Measurements from ENCODE around the gene GCFC2. TPM values are rescaled to one million over a fixed set of nuclear protein-coding genes. Genes with fewer than 3 reads are reported as not detected.

Gene GCFC2
- total RNA-seq, 2 donors from 2014 or later = 17.1 to 22.4 TPM

GRCh38 chr2:75634945-75635344 is 75.8 kb downstream of the GCFC2 start:
- Mint-ChIP-seq H3K27me3 (peaks cover 65% of the 10 kb centered on the region), H3K36me3 (ENCODE audit: low read depth) (peaks cover 3% of the 10 kb centered on the region), H3K4me3 (no peak overlapping the region), H3K27ac (no peak overlapping the region), H3K4me1 (peaks cover 2% of the 10 kb centered on the region)
- ATAC-seq = no peak
- H3K9me3 ChIP-seq (ENCODE audit: control insufficient read depth, low read length, poor library complexity, severe bottlenecking) = no peaks in the 10 kb centered on the region
- DNase-seq = no peak

GRCh38 chr2:75633620-75634019 is 77.1 kb downstream of the GCFC2 start:
- peaks cover 63% of the 10 kb centered on the region for H3K27me3 Mint-ChIP-seq
- ATAC-seq (no peak), DNase-seq (no peak)
- no peaks in the 10 kb centered on the region for H3K9me3 ChIP-seq (ENCODE audit: control insufficient read depth, low read length, poor library complexity, severe bottlenecking)
- peaks cover 3% of the 10 kb centered on the region for H3K36me3 Mint-ChIP-seq (ENCODE audit: low read depth)
- H3K27ac Mint-ChIP-seq = no peak overlapping the region
- H3K4me3 Mint-ChIP-seq = no peak overlapping the region
- H3K4me1 Mint-ChIP-seq = peaks cover 2% of the 10 kb centered on the region

- Mint-ChIP-seq H3K36me3 (ENCODE audit: low read depth) (peaks cover 1% of the 10 kb centered on the region), H3K27me3 (peaks cover 57% of the 10 kb centered on the region), H3K4me3 (no peak overlapping the region), H3K4me1 (peaks cover 4% of the 10 kb centered on the region), H3K27ac (no peak overlapping the region)
- no peak for ATAC-seq
- DNase-seq = no peak
- no peaks in the 10 kb centered on the region for H3K9me3 ChIP-seq (ENCODE audit: control insufficient read depth, low read length, poor library complexity, severe bottlenecking)
These were observed 77.9 kb downstream of the GCFC2 start for GRCh38 chr2:75632813-75633212.

- DNase-seq = no peak
- no peaks in the 10 kb centered on the region for H3K36me3 Mint-ChIP-seq (ENCODE audit: low read depth)
- no peaks in the 10 kb centered on the region for H3K9me3 ChIP-seq (ENCODE audit: control insufficient read depth, low read length, poor library complexity, severe bottlenecking)
- peaks cover 51% of the 10 kb centered on the region for H3K27me3 Mint-ChIP-seq
- no peak for ATAC-seq
- H3K27ac Mint-ChIP-seq = no peak overlapping the region
- peaks cover 2% of the 10 kb centered on the region for H3K4me1 Mint-ChIP-seq
- H3K4me3 Mint-ChIP-seq = no peak overlapping the region
These were observed 78.5 kb downstream of the GCFC2 start for GRCh38 chr2:75632091-75632701.

- H3K9me3 ChIP-seq (ENCODE audit: control insufficient read depth, low read length, poor library complexity, severe bottlenecking) = no peaks in the 10 kb centered on the region
- DNase-seq (peak in 2 of 3 donors; percentile 21 to 31), ATAC-seq (peak; percentile 77)
- Mint-ChIP-seq H3K4me3 (no peak overlapping the region), H3K27me3 (peaks cover 57% of the 10 kb centered on the region), H3K36me3 (ENCODE audit: low read depth) (peaks cover 3% of the 10 kb centered on the region), H3K4me1 (peaks cover 2% of the 10 kb centered on the region), H3K27ac (no peak overlapping the region)
These were observed 82.7 kb downstream of the GCFC2 start for GRCh38 chr2:75627902-75628504.

- no peaks in the 10 kb centered on the region for H3K9me3 ChIP-seq (ENCODE audit: control insufficient read depth, low read length, poor library complexity, severe bottlenecking)
- Mint-ChIP-seq H3K27ac (no peak overlapping the region), H3K4me3 (no peak overlapping the region), H3K36me3 (ENCODE audit: low read depth) (peaks cover 7% of the 10 kb centered on the region), H3K27me3 (peaks cover 59% of the 10 kb centered on the region), H3K4me1 (peaks cover 2% of the 10 kb centered on the region)
- DNase-seq (no peak), ATAC-seq (no peak)
These were observed 87.8 kb downstream of the GCFC2 start for GRCh38 chr2:75622929-75623328.

GRCh38 chr2:75622500-75622899 is 88.2 kb downstream of the GCFC2 start:
- DNase-seq (no peak), ATAC-seq (no peak)
- Mint-ChIP-seq H3K4me1 (peaks cover 2% of the 10 kb centered on the region), H3K27ac (no peak overlapping the region), H3K27me3 (peaks cover 63% of the 10 kb centered on the region), H3K36me3 (ENCODE audit: low read depth) (peaks cover 10% of the 10 kb centered on the region), H3K4me3 (no peak overlapping the region)
- H3K9me3 ChIP-seq (ENCODE audit: control insufficient read depth, low read length, poor library complexity, severe bottlenecking) = no peaks in the 10 kb centered on the region

- no peak overlapping the region for H3K4me3 Mint-ChIP-seq
- no peak for DNase-seq
- H3K27me3 Mint-ChIP-seq = peaks cover 63% of the 10 kb centered on the region
- no peaks in the 10 kb centered on the region for H3K9me3 ChIP-seq (ENCODE audit: control insufficient read depth, low read length, poor library complexity, severe bottlenecking)
- ATAC-seq = no peak
- H3K4me1 Mint-ChIP-seq = peaks cover 2% of the 10 kb centered on the region
- H3K36me3 Mint-ChIP-seq (ENCODE audit: low read depth) = peaks cover 7% of the 10 kb centered on the region
- H3K27ac Mint-ChIP-seq = no peak overlapping the region
These were observed 89.5 kb downstream of the GCFC2 start for GRCh38 chr2:75621228-75621627.

- H3K9me3 ChIP-seq (ENCODE audit: control insufficient read depth, low read length, poor library complexity, severe bottlenecking) = no peaks in the 10 kb centered on the region
- no peak for ATAC-seq
- peaks cover 7% of the 10 kb centered on the region for H3K36me3 Mint-ChIP-seq (ENCODE audit: low read depth)
- no peak overlapping the region for H3K4me3 Mint-ChIP-seq
- DNase-seq = no peak
- H3K27me3 Mint-ChIP-seq = peaks cover 55% of the 10 kb centered on the region
- H3K4me1 Mint-ChIP-seq = peaks cover 2% of the 10 kb centered on the region
- H3K27ac Mint-ChIP-seq = no peak overlapping the region
These were observed 90.6 kb downstream of the GCFC2 start for GRCh38 chr2:75619956-75620740.

GRCh38 chr2:75616933-75617332 is 93.8 kb downstream of the GCFC2 start:
- no peak overlapping the region for H3K27ac Mint-ChIP-seq
- H3K4me3 Mint-ChIP-seq = no peak overlapping the region
- H3K4me1 Mint-ChIP-seq = no peaks in the 10 kb centered on the region
- ATAC-seq (no peak), DNase-seq (no peak)
- H3K36me3 Mint-ChIP-seq (ENCODE audit: low read depth) = peaks cover 9% of the 10 kb centered on the region
- H3K27me3 Mint-ChIP-seq = peaks cover 59% of the 10 kb centered on the region
- H3K9me3 ChIP-seq (ENCODE audit: control insufficient read depth, low read length, poor library complexity, severe bottlenecking) = no peaks in the 10 kb centered on the region

GRCh38 chr2:75616406-75616805 is 94.3 kb downstream of the GCFC2 start:
- Mint-ChIP-seq H3K4me1 (no peaks in the 10 kb centered on the region), H3K27me3 (peaks cover 59% of the 10 kb centered on the region), H3K36me3 (ENCODE audit: low read depth) (peaks cover 12% of the 10 kb centered on the region), H3K27ac (no peak overlapping the region), H3K4me3 (no peak overlapping the region)
- no peaks in the 10 kb centered on the region for H3K9me3 ChIP-seq (ENCODE audit: control insufficient read depth, low read length, poor library complexity, severe bottlenecking)
- ATAC-seq (no peak), DNase-seq (no peak)

GRCh38 chr2:75614162-75614651 is 96.5 kb downstream of the GCFC2 start:
- H3K9me3 ChIP-seq (ENCODE audit: control insufficient read depth, low read length, poor library complexity, severe bottlenecking) = no peaks in the 10 kb centered on the region
- Mint-ChIP-seq H3K27ac (no peak overlapping the region), H3K36me3 (ENCODE audit: low read depth) (peaks cover 8% of the 10 kb centered on the region), H3K4me3 (no peak overlapping the region), H3K27me3 (peaks cover 55% of the 10 kb centered on the region), H3K4me1 (no peaks in the 10 kb centered on the region)
- no peak for DNase-seq
- ATAC-seq = no peak

- no peak overlapping the region for H3K27ac Mint-ChIP-seq
- no peaks in the 10 kb centered on the region for H3K9me3 ChIP-seq (ENCODE audit: control insufficient read depth, low read length, poor library complexity, severe bottlenecking)
- DNase-seq = no peak
- H3K27me3 Mint-ChIP-seq = peaks cover 62% of the 10 kb centered on the region
- no peak overlapping the region for H3K4me3 Mint-ChIP-seq
- no peak for ATAC-seq
- no peaks in the 10 kb centered on the region for H3K4me1 Mint-ChIP-seq
- peaks cover 7% of the 10 kb centered on the region for H3K36me3 Mint-ChIP-seq (ENCODE audit: low read depth)
These were observed 97.9 kb downstream of the GCFC2 start for GRCh38 chr2:75612862-75613243.

Data from T-helper 17 cell (primary cell).